ENCODE data around the gene NMRK2. TPM values are rescaled to one million over a fixed set of nuclear protein-coding genes. Genes with fewer than 3 reads are reported as not detected.

Gene NMRK2
- total RNA-seq, 1 donor from 2014 or later = 0.73 TPM

- Histone ChIP-seq H3K4me2 (ENCODE audit: low read length) (peak overlapping the region; percentile 99), H4K20me1 (ENCODE audit: insufficient read depth, low read length) (peaks cover 79% of the 10 kb centered on the region), H3K27me3 (ENCODE audit: insufficient read depth, low read length) (no peaks in the 10 kb centered on the region), H3K4me3 (ENCODE audit: insufficient read depth, low read depth, low read length) (peak overlapping the region; percentile 87), H3K27ac (ENCODE audit: low read depth, low read length) (peak overlapping the region; percentile 93), H2AFZ (ENCODE audit: low read depth, low read length) (no peak overlapping the region), H3K79me2 (ENCODE audit: insufficient read depth, low read length) (peaks cover 60% of the 10 kb centered on the region), H3K9me3 (ENCODE audit: insufficient read depth, low read depth, low read length) (no peaks in the 10 kb centered on the region), H3K36me3 (ENCODE audit: insufficient read depth, low read length) (peaks cover 24% of the 10 kb centered on the region), H3K4me1 (ENCODE audit: insufficient read depth, low read length) (peaks cover 29% of the 10 kb centered on the region), H3K9ac (ENCODE audit: low read length) (peak overlapping the region; percentile 100)
- FAIRE-seq (peak; percentile 86), DNase-seq (ENCODE audit: low read depth) (peak; percentile 99)
- Mint-ChIP-seq H3K27me3 (ENCODE audit: low read depth, unreplicated experiment) (no peaks in the 10 kb centered on the region), H3K36me3 (ENCODE audit: low read depth, unreplicated experiment) (peaks cover 15% of the 10 kb centered on the region), H3K9me3 (ENCODE audit: unreplicated experiment) (no peaks in the 10 kb centered on the region), H3K27ac (ENCODE audit: unreplicated experiment) (peak overlapping the region; percentile 97), H3K4me1 (ENCODE audit: low read depth, unreplicated experiment) (peaks cover 25% of the 10 kb centered on the region), H3K4me3 (ENCODE audit: unreplicated experiment) (peak overlapping the region; percentile 96)
- TF ChIP-seq CTCF (IDR thresholded peaks at IDR 0.05; ENCODE audit: insufficient read depth, low read depth, low read length) (no peak), EZH2 (IDR thresholded peaks at IDR 0.05; ENCODE audit: insufficient read depth, low read length) (no peak)
Measured at GRCh38 chr19:3968556-3969434, 35.9 kb downstream of the NMRK2 start.

- no peak for FAIRE-seq
- H3K9me3 Mint-ChIP-seq (ENCODE audit: unreplicated experiment) = no peaks in the 10 kb centered on the region
- Histone ChIP-seq H3K4me3 (ENCODE audit: insufficient read depth, low read depth, low read length) (peak overlapping the region; percentile 87), H3K27ac (ENCODE audit: low read depth, low read length) (peak overlapping the region; percentile 93), H3K79me2 (ENCODE audit: insufficient read depth, low read length) (peaks cover 52% of the 10 kb centered on the region), H2AFZ (ENCODE audit: low read depth, low read length) (no peak overlapping the region), H3K36me3 (ENCODE audit: insufficient read depth, low read length) (peaks cover 24% of the 10 kb centered on the region), H3K4me2 (ENCODE audit: low read length) (peak overlapping the region; percentile 99), H3K27me3 (ENCODE audit: insufficient read depth, low read length) (no peaks in the 10 kb centered on the region), H3K9ac (ENCODE audit: low read length) (peak overlapping the region; percentile 100), H3K4me1 (ENCODE audit: insufficient read depth, low read length) (peaks cover 29% of the 10 kb centered on the region), H4K20me1 (ENCODE audit: insufficient read depth, low read length) (peaks cover 72% of the 10 kb centered on the region), H3K9me3 (ENCODE audit: insufficient read depth, low read depth, low read length) (no peaks in the 10 kb centered on the region)
- H3K4me1 Mint-ChIP-seq (ENCODE audit: low read depth, unreplicated experiment) = peaks cover 25% of the 10 kb centered on the region
- H3K36me3 Mint-ChIP-seq (ENCODE audit: low read depth, unreplicated experiment) = peaks cover 13% of the 10 kb centered on the region
- peak overlapping the region; percentile 97 for H3K27ac Mint-ChIP-seq (ENCODE audit: unreplicated experiment)
- peak overlapping the region; percentile 96 for H3K4me3 Mint-ChIP-seq (ENCODE audit: unreplicated experiment)
- H3K27me3 Mint-ChIP-seq (ENCODE audit: low read depth, unreplicated experiment) = no peaks in the 10 kb centered on the region
- TF ChIP-seq EZH2 (IDR thresholded peaks at IDR 0.05; ENCODE audit: insufficient read depth, low read length) = no peak
- TF ChIP-seq CTCF (IDR thresholded peaks at IDR 0.05; ENCODE audit: insufficient read depth, low read depth, low read length) = peak; percentile 26
- peak; percentile 87 for DNase-seq (ENCODE audit: low read depth)
Measured at GRCh38 chr19:3969435-3970312, 36.8 kb downstream of the NMRK2 start.

Data from astrocyte (in vitro differentiated cells and primary cell).